SH-SY5Y (cell line): ENCODE measurements around the gene PDHB.

Experiments used
- GATA2 ChIP-seq: IDR thresholded peaks from 2 replicates; pipeline ENCODE4 v1.6.1; 2011; ENCODE audit warnings: mild to moderate bottlenecking, low read depth, low read length
- GATA3 ChIP-seq: IDR thresholded peaks from 2 replicates; pipeline ENCODE4 v1.6.1; 2011; ENCODE audit warnings: low read depth, mild to moderate bottlenecking, low read length, moderate library complexity

Gene PDHB

GRCh38 chr3:58421004-58421403 is 12.6 kb downstream of the PDHB start:
- TF ChIP-seq GATA2 (no peak), GATA3 (no peak)

GRCh38 chr3:58419780-58420507 is 13.7 kb downstream of the PDHB start:
- TF ChIP-seq GATA2 (no peak), GATA3 (no peak)

GRCh38 chr3:58418227-58418626 is 15.4 kb downstream of the PDHB start:
- no peak for TF ChIP-seq GATA2
- no peak for TF ChIP-seq GATA3

GRCh38 chr3:58417075-58417474 is 16.6 kb downstream of the PDHB start:
- TF ChIP-seq GATA3 (no peak), GATA2 (no peak)

- TF ChIP-seq GATA3: no peak
- no peak for TF ChIP-seq GATA2
Measured at GRCh38 chr3:58416191-58416590, 17.4 kb downstream of the PDHB start.

- TF ChIP-seq GATA3 (no peak), GATA2 (no peak)
Measured at GRCh38 chr3:58414538-58415197, 19.0 kb downstream of the PDHB start.

GRCh38 chr3:58411851-58412830 is 21.5 kb downstream of the PDHB start:
- TF ChIP-seq GATA2 (no peak), GATA3 (no peak)

- TF ChIP-seq GATA3 (no peak), GATA2 (no peak)
Measured at GRCh38 chr3:58411036-58411435, 22.6 kb downstream of the PDHB start.

GRCh38 chr3:58409663-58410062 is 24.0 kb downstream of the PDHB start:
- no peak for TF ChIP-seq GATA2
- no peak for TF ChIP-seq GATA3

- no peak for TF ChIP-seq GATA3
- TF ChIP-seq GATA2: no peak
Measured at GRCh38 chr3:58408906-58409305, 24.7 kb downstream of the PDHB start.

- no peak for TF ChIP-seq GATA3
Measured at GRCh38 chr3:58404396-58404795, 29.2 kb downstream of the PDHB start.

GRCh38 chr3:58403513-58404109 is 30.0 kb downstream of the PDHB start:
- TF ChIP-seq GATA2 (no peak), GATA3 (no peak)

- no peak for TF ChIP-seq GATA2
- TF ChIP-seq GATA3: no peak
Measured at GRCh38 chr3:58398669-58399333, 34.8 kb downstream of the PDHB start.
